NCI-H524 (cell line): ENCODE data around the gene SLFN5.
"Not testable (repeated sequence)": the region's sequence is repeated elsewhere in the genome, so short reads cannot be mapped to it uniquely, and the experiment has no call there.

ENCODE experiments used
- DNase-seq, 2 experiments: peaks; one replicate each; lab custom pipeline; 2025; lab: John Stamatoyannopoulos, UW

Gene SLFN5

GRCh38 chr17:35242805-35243560, at the start of gene SLFN5:
Gene SLFN5, plus strand, starts transcription at chr17:35243072. Its CDS starts 15,619 bp downstream, at chr17:35258691.
- peak in 1 of 2 experiments; percentile 12 for DNase-seq

DNA sequence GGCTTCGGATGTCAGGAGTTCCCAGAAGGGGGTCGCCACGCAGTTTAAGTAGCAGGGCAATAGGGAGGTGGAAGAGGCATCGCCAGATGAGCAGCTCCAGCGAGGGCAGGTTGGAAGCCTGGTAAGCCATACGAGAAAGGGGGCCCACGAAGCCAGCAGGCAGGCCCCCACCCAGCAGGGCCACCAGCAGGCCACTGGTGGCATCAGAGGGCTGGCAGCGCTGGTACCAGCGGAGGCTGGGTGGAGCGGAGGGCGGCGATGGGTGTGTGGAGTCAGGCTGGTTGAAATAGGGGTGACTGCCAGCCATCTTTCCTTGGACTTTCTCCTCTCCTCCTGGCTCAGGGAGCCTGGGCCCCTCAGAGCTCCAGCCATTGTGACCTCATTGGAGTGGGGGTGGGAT, 48.9 kb upstream of the SLFN5 start, which contains the start of gene SLC35G3:
Gene SLC35G3 (minus strand): TSS at position 393 of the 400 bp plus-strand sequence. CDS start 86 bp downstream, at position 307.
- DNase-seq: not testable (repeated sequence)

DNA sequence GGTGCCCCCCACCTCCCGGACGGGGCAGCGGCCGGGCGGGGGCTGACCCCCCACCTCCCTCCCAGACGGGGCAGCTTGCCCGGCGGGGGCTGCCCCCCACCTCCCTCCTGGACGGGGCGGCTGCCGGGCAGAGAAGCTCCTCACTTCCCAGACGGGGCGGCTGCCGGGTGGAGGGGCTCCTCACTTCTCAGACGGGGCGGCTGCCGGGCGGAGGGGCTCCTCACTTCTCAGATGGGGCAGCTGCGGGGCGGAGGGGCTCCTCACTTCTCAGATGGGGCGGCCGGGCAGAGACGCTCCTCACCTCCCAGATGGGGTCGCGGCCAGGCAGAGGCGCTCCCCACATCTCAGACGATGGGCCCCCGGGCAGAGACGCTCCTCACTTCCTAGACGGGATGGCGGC, 47.8 kb upstream of the SLFN5 start:
- DNase-seq: not testable (repeated sequence)

DNA sequence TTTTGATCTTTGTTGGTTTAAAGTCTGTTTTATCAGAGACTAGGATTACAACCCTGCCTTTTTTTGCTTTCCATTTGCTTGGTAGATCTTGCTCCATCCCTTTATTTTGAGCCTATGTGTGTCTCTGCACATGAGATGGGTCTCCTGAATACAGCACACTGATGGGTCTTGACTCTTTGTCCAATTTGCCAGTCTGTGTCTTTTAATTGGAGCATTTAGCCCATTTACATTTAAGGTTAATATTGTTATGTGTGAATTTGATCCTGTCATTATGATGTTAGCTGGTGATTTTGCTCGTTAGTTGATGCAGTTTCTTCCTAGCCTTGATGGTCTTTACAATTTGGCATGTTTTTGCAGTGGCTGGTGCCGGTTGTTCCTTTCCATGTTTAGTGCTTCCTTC, 40.3 kb upstream of the SLFN5 start:
- DNase-seq: not testable (repeated sequence)

- no peak for DNase-seq
Observed at GRCh38 chr17:35210741-35211140, 32.1 kb upstream of the SLFN5 start.

- no peak for DNase-seq
Observed at GRCh38 chr17:35212668-35213067, 30.2 kb upstream of the SLFN5 start.

GRCh38 chr17:35213412-35213940, 29.4 kb upstream of the SLFN5 start:
- DNase-seq: no peak

GRCh38 chr17:35214192-35214591, 28.7 kb upstream of the SLFN5 start:
- DNase-seq: no peak

DNA sequence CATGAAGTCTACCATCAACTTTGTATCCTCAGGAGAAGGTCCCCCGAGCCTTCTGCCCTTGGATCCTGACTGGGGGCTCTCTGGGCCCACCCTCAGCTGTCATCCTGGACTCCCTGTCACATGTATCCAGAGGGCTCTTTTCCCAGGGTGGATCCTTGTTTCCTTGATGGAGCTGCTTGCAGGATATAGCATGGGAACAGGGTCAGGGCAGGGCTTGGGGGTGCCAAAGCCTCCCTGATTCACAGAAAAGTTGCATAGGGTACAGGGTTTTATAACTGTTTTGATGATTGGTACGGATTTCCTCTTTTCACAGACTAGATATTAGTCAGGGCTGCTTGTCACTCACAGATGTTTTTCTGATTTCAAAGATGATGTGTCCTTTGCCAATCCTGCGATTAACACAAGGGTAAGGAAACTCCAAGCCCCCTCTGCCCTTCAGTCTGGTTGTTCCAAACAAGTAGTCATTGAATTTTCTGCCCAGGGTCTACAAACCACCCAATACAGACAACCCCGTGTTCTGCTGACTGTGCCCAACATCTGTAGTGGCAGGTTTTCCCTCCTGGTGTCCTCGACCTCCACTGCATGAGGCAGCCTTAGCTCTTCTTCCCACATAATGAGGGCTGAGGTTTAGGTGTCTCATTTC, 28.1 kb upstream of the SLFN5 start:
- no peak for DNase-seq

DNA sequence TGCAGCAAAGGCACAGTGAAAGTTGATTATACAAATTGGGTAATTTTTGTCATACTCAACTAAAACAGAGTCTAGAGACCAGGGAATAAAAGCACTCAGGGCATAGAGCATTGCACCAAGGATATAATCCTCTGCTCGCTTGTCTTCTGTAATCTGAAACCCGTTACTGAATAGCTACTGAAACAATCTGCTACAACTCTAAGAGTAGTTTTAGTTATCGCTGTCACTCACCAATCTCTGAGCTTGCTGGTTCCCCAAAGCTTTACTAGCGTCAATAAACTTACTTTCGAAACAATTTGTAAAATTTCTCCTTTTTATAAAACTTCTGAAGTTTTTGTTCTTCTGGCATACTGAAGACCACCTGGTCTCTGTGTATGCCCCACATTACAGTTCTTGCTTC, 25.8 kb upstream of the SLFN5 start:
- DNase-seq: peak in 1 of 2 experiments; percentile 7

- no peak for DNase-seq
Observed at GRCh38 chr17:35218915-35219314, 24.0 kb upstream of the SLFN5 start.

DNA sequence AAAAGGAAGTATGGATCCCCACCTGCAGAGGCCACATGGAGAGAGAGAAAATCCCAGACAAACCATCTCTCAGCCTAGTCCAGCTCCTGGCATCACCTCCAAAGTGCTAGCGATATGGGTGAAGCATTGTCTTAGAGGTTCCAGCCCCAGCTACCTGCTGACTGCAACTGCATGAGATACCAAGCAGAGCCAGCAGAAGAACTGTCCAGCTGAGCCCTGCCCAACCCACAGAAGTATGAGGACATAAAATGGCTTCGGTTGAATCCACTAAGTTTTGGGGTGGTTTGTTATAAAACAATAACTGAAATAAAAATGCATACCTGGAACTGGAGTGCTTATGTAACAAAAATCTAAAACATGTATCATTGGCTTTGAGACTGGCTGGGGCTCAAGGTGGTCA, 20.4 kb upstream of the SLFN5 start:
- no peak for DNase-seq

DNA sequence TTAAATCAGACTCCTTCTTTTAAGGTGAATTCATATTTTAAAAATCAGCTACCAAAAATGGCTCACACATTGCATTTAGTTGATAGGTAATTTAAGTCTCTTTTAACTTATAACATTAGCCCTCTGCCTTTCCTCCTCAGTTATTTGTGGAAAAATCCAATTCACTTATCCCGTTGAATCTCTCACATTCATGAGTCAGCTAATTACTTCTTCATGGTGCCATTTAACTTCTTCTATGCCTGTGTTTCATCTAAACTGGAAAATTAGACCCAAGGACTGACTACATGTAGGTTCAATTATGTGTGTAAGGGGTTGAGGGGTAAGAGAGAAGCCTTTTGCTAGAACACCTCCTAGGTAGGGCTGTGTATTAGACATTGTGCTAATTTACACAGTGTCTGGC, 18.4 kb upstream of the SLFN5 start:
- DNase-seq: no peak

DNA sequence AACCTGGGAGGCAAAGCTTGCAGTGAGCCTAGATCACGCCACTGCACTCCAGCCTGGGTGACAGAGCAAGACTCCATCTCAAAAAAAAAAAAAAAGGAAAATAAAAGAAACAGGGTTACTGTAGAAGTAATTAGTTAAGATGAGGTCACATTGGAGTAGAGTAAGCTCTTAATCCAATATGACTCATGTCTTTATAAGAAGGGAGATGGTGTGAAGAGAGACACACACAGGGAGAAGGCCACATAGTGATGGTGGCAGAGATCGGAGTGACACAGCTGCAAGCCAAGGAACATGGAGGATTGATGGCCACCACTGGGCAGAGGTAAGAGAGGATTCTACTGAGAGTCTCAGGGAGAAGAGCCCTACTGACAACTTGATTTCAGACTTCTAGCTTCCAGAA, 15.3 kb upstream of the SLFN5 start:
- no peak for DNase-seq

GRCh38 chr17:35229638-35230037, 13.2 kb upstream of the SLFN5 start:
- DNase-seq: no peak

- not testable (repeated sequence) for DNase-seq
Observed at GRCh38 chr17:35234315-35234714, 8.6 kb upstream of the SLFN5 start.

DNA sequence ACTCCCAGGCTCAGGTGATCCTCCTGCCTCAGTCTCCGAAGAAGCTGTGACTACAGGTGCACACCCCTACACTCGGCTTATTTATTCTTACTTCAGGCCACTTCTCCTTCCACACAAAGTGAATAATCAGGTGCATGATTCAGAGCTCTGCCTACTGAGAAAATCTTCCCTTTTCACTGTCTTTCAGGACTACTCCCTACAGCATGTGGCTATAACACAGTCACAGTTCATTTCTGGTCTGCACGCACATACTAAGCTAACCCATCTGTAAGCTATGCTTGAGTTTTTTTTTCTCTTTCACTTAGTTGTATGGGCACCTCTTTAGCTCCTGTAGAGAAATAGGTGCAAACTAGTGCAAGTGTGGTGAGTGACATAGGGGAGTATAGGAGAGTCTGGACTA, 7.6 kb upstream of the SLFN5 start:
- no peak for DNase-seq

GRCh38 chr17:35235917-35236316, 7.0 kb upstream of the SLFN5 start:
- DNase-seq: no peak

DNA sequence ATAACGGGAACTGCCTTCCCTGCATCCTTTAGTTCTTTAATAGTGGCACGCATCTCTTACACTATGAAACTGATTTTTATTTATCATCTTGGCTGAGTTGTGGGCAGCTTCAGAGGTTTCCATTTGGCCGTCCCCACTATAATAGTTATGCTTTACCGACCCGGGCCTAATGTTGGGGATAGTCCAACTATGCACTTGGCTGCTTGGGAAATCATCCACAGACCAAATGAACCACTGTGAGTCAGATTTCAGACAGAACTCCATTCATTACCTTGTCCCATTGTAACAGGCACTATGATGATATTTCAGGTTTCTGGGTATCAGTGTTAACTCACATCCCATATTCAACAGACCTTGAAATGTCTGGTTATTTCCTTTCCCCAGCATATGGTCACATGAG, 6.1 kb upstream of the SLFN5 start:
- no peak for DNase-seq

- no peak for DNase-seq
Observed at GRCh38 chr17:35238821-35239220, 4.1 kb upstream of the SLFN5 start.

DNA sequence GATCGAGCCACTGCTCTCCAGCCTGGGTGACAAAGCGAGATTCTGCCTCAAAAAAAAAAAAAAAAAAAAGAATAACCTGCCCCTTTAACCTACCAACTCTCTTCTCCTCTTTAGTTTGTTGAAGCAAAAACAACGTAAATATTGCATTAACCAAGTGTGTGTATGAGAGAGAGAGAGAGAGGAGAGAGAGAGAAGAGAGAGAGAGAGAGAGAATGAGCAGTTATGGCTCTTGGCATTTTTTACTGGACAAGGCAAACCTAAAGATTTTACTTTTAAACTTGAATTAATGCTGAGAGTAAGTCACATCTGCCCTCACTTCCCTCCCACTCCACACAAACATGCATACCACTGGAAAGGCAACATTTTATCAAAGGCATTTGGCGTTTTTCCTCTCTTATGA, 3.0 kb upstream of the SLFN5 start:
- DNase-seq: no peak

DNA sequence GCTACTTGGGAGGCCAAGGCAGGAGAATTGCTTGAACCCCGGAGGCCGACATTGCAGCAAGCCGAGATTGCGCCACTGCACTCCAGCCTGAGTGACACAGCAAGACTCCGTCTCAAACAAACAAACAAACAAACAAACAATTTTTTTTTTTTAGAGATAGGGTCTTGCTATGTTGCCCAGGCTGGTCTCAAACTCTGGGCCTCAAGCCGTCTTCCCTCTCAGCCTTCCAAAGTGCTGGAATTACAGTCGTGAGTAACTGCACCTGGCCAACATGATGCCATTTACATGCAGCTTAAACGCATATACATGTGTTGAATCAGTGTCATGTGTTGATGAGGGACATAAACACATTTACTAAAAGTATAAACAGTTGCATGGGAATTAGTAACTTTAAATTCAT, 2.0 kb upstream of the SLFN5 start:
- DNase-seq: no peak

- no peak for DNase-seq
Observed at GRCh38 chr17:35241520-35241919, 1.4 kb upstream of the SLFN5 start.
